PC-3 (cell line): Measurements from ENCODE around the gene VSX1. TPM values are rescaled to one million over a fixed set of nuclear protein-coding genes. Genes with fewer than 3 reads are reported as not detected.
A peak's percentile ranks its signal among the peaks of the same experiment; 100 is the strongest.

Experiments
- ATAC-seq: fragments of 200-7000 bp; cut with Tn5 transposase; 2 replicates; pipeline ENCODE4 v1.9.1; 2020; ENCODE audit warnings: mild to moderate bottlenecking, moderate library complexity
- BruUV-seq: library from RNA; stranded (reverse); fragments of 400-500 nt; replicated peaks from 2 replicates; lab custom pipeline; 2021; lab: Mats Ljungman, UMichigan
- CTCF ChIA-PET: fragments of 300-600 bp; sonication (Branson Sonifier 250); formaldehyde crosslinking; loops from one replicate; lab custom pipeline; 2022; ENCODE audit warnings: antibody characterized with exemption; lab: Charles Lee
- POLR2A ChIA-PET: fragments of 300-600 bp; sonication (Branson Sonifier 250); formaldehyde crosslinking; loops from one replicate; lab custom pipeline; 2022; ENCODE audit warnings: antibody characterized with exemption; ENCODE audit not compliant: unreplicated experiment; lab: Charles Lee
- DNase-seq: peaks from one replicate; pipeline ENCODE4 v3.0.0-alpha.2; 2015
- H2AFZ ChIP-seq: fragments of 300-600 bp; sonication (generic); 2 replicates; pipeline ENCODE4 v1.6.0; 2016; ENCODE audit warnings: antibody characterized with exemption, low read length
- H3F3A ChIP-seq: fragments of 300-600 bp; sonication (generic); one replicate; pipeline ENCODE4 v1.6.0; 2017; ENCODE audit warnings: antibody characterized with exemption, low read length, control low read depth, mild to moderate bottlenecking; ENCODE audit not compliant: unreplicated experiment
- H3K27ac ChIP-seq: fragments of 300-600 bp; sonication (generic); 2 replicates; pipeline ENCODE4 v1.5.1; 2016; ENCODE audit warnings: mild to moderate bottlenecking, low read length
- H3K27me3 ChIP-seq: fragments of 300-600 bp; sonication (generic); 2 replicates; pipeline ENCODE4 v1.6.1; 2016; ENCODE audit warnings: low read length, mixed read lengths
- H3K36me3 ChIP-seq: fragments of 300-600 bp; sonication (generic); 2 replicates; pipeline ENCODE4 v1.6.1; 2016; ENCODE audit warnings: low read depth, mixed run types, low read length, mixed read lengths
- H3K4me1 ChIP-seq: fragments of 300-600 bp; sonication (generic); 2 replicates; pipeline ENCODE4 v1.5.1; 2016; ENCODE audit warnings: low read length; ENCODE audit not compliant: insufficient read depth
- H3K4me2 ChIP-seq: fragments of 300-600 bp; sonication (generic); 2 replicates; pipeline ENCODE4 v1.6.0; 2016; ENCODE audit warnings: low read length
- H3K4me3 ChIP-seq: fragments of 300-600 bp; sonication (generic); 2 replicates; pipeline ENCODE4 v1.5.1; 2016; ENCODE audit warnings: mild to moderate bottlenecking, low read length, mixed read lengths
- H3K79me2 ChIP-seq: fragments of 300-600 bp; sonication (generic); 2 replicates; pipeline ENCODE4 v1.6.1; 2017; ENCODE audit warnings: low read length, mixed read lengths
- H3K9ac ChIP-seq: fragments of 300-600 bp; sonication (generic); 2 replicates; pipeline ENCODE4 v1.6.0; 2016; ENCODE audit warnings: mild to moderate bottlenecking, low read length
- H3K9me2 ChIP-seq: fragments of 300-600 bp; sonication (generic); replicated peaks from 2 replicates; pipeline ENCODE4 v1.6.1; 2016; ENCODE audit warnings: mixed run types, low read length, mixed read lengths
- H3K9me3 ChIP-seq: fragments of 300-600 bp; sonication (generic); 2 replicates; pipeline ENCODE4 v1.6.1; 2016; ENCODE audit warnings: low read length, mixed read lengths
- H4K20me1 ChIP-seq: fragments of 300-600 bp; sonication (generic); 2 replicates; pipeline ENCODE4 v1.6.1; 2016; ENCODE audit warnings: low read length, mixed read lengths
- EZH2 ChIP-seq: fragments of 300-600 bp; sonication (generic); IDR thresholded peaks from one replicate; pipeline ENCODE4 v1.6.1; 2017; ENCODE audit warnings: antibody characterized with exemption, mild to moderate bottlenecking, low read length; ENCODE audit not compliant: unreplicated experiment
- EZH2phosphoT487 ChIP-seq: fragments of 300-600 bp; sonication (generic); IDR thresholded peaks from 2 replicates; pipeline ENCODE4 v1.6.1; 2018; ENCODE audit warnings: mild to moderate bottlenecking, antibody characterized with exemption, low read length, borderline replicate concordance
- intact Hi-C: fragments of 100-400 bp; cut with micrococcal nuclease; formaldehyde crosslinking; loops from 2 replicates; pipeline ENCODE4 v1.9.0; 2023
- total RNA-seq: library from RNA; depleted of rRNA; stranded (reverse); fragments of >200 nt; gene quantifications from 2 replicates; pipeline ENCODE4 v1.2.3, GENCODE V29; 2014
- TF ChIP-seq, protein P1 (sequence below): fragments of 300-600 bp; sonication (generic); conservative IDR thresholded peaks from 2 replicates; pipeline ENCODE4 v1.5.1; 2017; ENCODE audit warnings: antibody characterized with exemption, low read depth, mild to moderate bottlenecking, low read length

The VSX1 gene
- total RNA-seq, 1 experiment from 2014 or later = not detected

- Histone ChIP-seq H3K27ac (no peak overlapping the region), H3F3A (no peaks in the 10 kb centered on the region), H3K9me3 (no peaks in the 10 kb centered on the region), H3K79me2 (no peaks in the 10 kb centered on the region), H3K4me2 (no peak overlapping the region), H2AFZ (no peak overlapping the region), H3K36me3 (no peaks in the 10 kb centered on the region), H3K9me2 (no peaks in the 10 kb centered on the region), H3K4me1 (peaks cover 25% of the 10 kb centered on the region), H4K20me1 (no peaks in the 10 kb centered on the region), H3K9ac (no peak overlapping the region), H3K27me3 (peaks cover 37% of the 10 kb centered on the region), H3K4me3 (no peak overlapping the region)
- ATAC-seq = no peak
- ChIA-PET CTCF (no interaction called here), POLR2A (interaction anchor here (0.6 kb wide), 1 partner anchor 54 kb away, joined by 3 read pairs; no protein-coding TSS in a partner anchor)
- no TSS peak for BruUV-seq
- no peak for DNase-seq
- TF ChIP-seq, protein P1, sequence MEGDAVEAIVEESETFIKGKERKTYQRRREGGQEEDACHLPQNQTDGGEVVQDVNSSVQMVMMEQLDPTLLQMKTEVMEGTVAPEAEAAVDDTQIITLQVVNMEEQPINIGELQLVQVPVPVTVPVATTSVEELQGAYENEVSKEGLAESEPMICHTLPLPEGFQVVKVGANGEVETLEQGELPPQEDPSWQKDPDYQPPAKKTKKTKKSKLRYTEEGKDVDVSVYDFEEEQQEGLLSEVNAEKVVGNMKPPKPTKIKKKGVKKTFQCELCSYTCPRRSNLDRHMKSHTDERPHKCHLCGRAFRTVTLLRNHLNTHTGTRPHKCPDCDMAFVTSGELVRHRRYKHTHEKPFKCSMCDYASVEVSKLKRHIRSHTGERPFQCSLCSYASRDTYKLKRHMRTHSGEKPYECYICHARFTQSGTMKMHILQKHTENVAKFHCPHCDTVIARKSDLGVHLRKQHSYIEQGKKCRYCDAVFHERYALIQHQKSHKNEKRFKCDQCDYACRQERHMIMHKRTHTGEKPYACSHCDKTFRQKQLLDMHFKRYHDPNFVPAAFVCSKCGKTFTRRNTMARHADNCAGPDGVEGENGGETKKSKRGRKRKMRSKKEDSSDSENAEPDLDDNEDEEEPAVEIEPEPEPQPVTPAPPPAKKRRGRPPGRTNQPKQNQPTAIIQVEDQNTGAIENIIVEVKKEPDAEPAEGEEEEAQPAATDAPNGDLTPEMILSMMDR = no peak
- TF ChIP-seq EZH2 (no peak), EZH2phosphoT487 (no peak)
- intact Hi-C loops = no loop called here
Observed at GRCh38 chr20:25061103-25061799, 20.7 kb downstream of the VSX1 start.

DNA sequence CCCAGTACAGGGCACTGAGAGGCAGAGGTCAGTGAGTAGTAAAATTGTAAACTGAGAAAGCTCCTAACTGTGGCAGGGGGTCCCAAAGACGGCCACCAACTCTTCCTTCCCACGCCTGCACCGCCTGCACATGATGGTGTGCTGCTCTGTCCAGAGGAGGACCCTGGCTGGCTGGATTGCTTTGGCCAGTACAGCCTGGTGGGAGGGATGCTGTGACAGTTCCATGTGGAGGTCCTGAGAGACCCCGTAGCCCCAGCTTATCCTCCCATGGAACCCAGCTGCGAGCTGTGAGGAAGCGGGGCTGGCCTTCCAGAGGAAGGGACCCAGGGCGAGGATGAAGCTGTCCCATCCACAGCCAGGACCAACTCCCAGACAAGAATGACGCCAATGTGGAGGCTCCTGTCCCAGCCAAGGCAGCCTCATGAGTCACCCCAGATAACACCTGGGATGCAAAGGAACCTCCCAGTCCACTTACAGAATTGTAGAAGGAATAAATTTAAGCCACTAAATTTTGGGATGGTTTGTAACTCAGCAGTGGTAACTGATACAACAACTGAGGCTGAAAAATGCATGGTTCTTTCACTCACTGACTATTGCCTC lies 22.0 kb downstream of the VSX1 start:
- Histone ChIP-seq H3K9me3 (no peaks in the 10 kb centered on the region), H3K4me1 (peaks cover 26% of the 10 kb centered on the region), H3K4me2 (no peak overlapping the region), H3K27ac (no peak overlapping the region), H3K4me3 (no peak overlapping the region), H3K9me2 (no peaks in the 10 kb centered on the region), H4K20me1 (no peaks in the 10 kb centered on the region), H3K36me3 (no peaks in the 10 kb centered on the region), H3K9ac (no peak overlapping the region), H3F3A (no peaks in the 10 kb centered on the region), H3K27me3 (peaks cover 37% of the 10 kb centered on the region), H3K79me2 (no peaks in the 10 kb centered on the region), H2AFZ (no peak overlapping the region)
- DNase-seq (peak; percentile 13), ATAC-seq (no peak)
- ChIA-PET POLR2A (no interaction called here), CTCF (interaction anchor here (1.7 kb wide), 1 partner anchor 66 kb away, joined by 11 read pairs; no protein-coding TSS in a partner anchor)
- no TSS peak for BruUV-seq
- intact Hi-C loops = no loop called here
- TF ChIP-seq EZH2phosphoT487 = no peak
- TF ChIP-seq, protein P1 = no peak
- no peak for TF ChIP-seq EZH2
